Astrocyte (in vitro differentiated cells and primary cell): ENCODE data around the gene PDGFD. TPM values are rescaled to one million over a fixed set of nuclear protein-coding genes. Genes with fewer than 3 reads are reported as not detected.
A peak's percentile ranks its signal among the peaks of the same experiment; 100 is the strongest.

ENCODE experiments used
- DNase-seq: peaks from one replicate; pipeline ENCODE4 v3.0.0-alpha.2; 2010; ENCODE audit warnings: low read depth
- FAIRE-seq: peaks from 2 replicates; lab custom pipeline; 2011; peaks lifted over from hg19 to GRCh38; lab: Jason Lieb, UNC
- H2AFZ ChIP-seq: 2 replicates; pipeline ENCODE4 v1.6.0; 2012; ENCODE audit warnings: low read depth, low read length, inconsistent platforms
- H3K27ac ChIP-seq: 2 replicates; pipeline ENCODE4 v1.5.1; 2011; ENCODE audit warnings: low read depth, low read length, inconsistent platforms
- H3K27me3 ChIP-seq: 2 replicates; pipeline ENCODE4 v1.6.0; 2011; ENCODE audit warnings: low read length, inconsistent platforms; ENCODE audit not compliant: insufficient read depth
- H3K36me3 ChIP-seq: 2 replicates; pipeline ENCODE4 v1.5.1; 2011; ENCODE audit warnings: low read length, inconsistent platforms; ENCODE audit not compliant: insufficient read depth
- H3K4me1 ChIP-seq: 2 replicates; pipeline ENCODE4 v1.5.1; 2011; ENCODE audit warnings: low read length, inconsistent platforms; ENCODE audit not compliant: insufficient read depth
- H3K4me2 ChIP-seq: 2 replicates; pipeline ENCODE4 v1.6.0; 2012; ENCODE audit warnings: low read length, inconsistent platforms
- H3K4me3 ChIP-seq: 2 replicates; pipeline ENCODE4 v1.5.1; 2011; ENCODE audit warnings: low read depth, mild to moderate bottlenecking, low read length, inconsistent platforms; ENCODE audit not compliant: insufficient read depth
- H3K79me2 ChIP-seq: 2 replicates; pipeline ENCODE4 v1.6.0; 2012; ENCODE audit warnings: mild to moderate bottlenecking, low read length, inconsistent platforms; ENCODE audit not compliant: insufficient read depth
- H3K9ac ChIP-seq: 2 replicates; pipeline ENCODE4 v1.6.0; 2012; ENCODE audit warnings: mild to moderate bottlenecking, low read length, inconsistent platforms
- H3K9me3 ChIP-seq: 2 replicates; pipeline ENCODE4 v1.5.1; 2012; ENCODE audit warnings: low read depth, mild to moderate bottlenecking, low read length, inconsistent platforms; ENCODE audit not compliant: insufficient read depth
- H4K20me1 ChIP-seq: 2 replicates; pipeline ENCODE4 v1.6.0; 2012; ENCODE audit warnings: low read length, inconsistent platforms; ENCODE audit not compliant: insufficient read depth
- H3K27ac Mint-ChIP-seq: one replicate; pipeline ENCODE4 v1.8.0; 2021; ENCODE audit warnings: mild to moderate bottlenecking, mixed read lengths; ENCODE audit not compliant: unreplicated experiment
- H3K27me3 Mint-ChIP-seq: one replicate; pipeline ENCODE4 v1.8.0; 2021; ENCODE audit warnings: low read depth, mixed read lengths; ENCODE audit not compliant: unreplicated experiment
- H3K36me3 Mint-ChIP-seq: one replicate; pipeline ENCODE4 v1.8.0; 2021; ENCODE audit warnings: low read depth, mixed read lengths; ENCODE audit not compliant: unreplicated experiment
- H3K4me1 Mint-ChIP-seq: one replicate; pipeline ENCODE4 v1.8.0; 2021; ENCODE audit warnings: low read depth, mixed read lengths; ENCODE audit not compliant: unreplicated experiment
- H3K4me3 Mint-ChIP-seq: one replicate; pipeline ENCODE4 v1.8.0; 2021; ENCODE audit warnings: mild to moderate bottlenecking, moderate library complexity, mixed read lengths; ENCODE audit not compliant: unreplicated experiment
- H3K9me3 Mint-ChIP-seq: one replicate; pipeline ENCODE4 v1.8.0; 2021; ENCODE audit warnings: mild to moderate bottlenecking, mixed read lengths; ENCODE audit not compliant: unreplicated experiment
- CTCF ChIP-seq: IDR thresholded peaks from 2 replicates; pipeline ENCODE4 v1.5.1; 2011; ENCODE audit warnings: low read depth, mild to moderate bottlenecking, inconsistent platforms, low read length, moderate library complexity; ENCODE audit not compliant: insufficient read depth
- EZH2 ChIP-seq: IDR thresholded peaks from 2 replicates; pipeline ENCODE4 v1.6.1; 2012; ENCODE audit warnings: mild to moderate bottlenecking, low read length, inconsistent platforms; ENCODE audit not compliant: insufficient read depth
- total RNA-seq: library from RNA; stranded (reverse); gene quantifications from 2 replicates; pipeline ENCODE4 v1.2.1, GENCODE V29; 2021

Gene PDGFD
- total RNA-seq, 1 donor from 2014 or later, result 2.6 TPM

- TF ChIP-seq CTCF, result no peak
- TF ChIP-seq EZH2, result no peak
- Mint-ChIP-seq H3K4me3 (no peak overlapping the region), H3K27ac (no peak overlapping the region), H3K27me3 (no peaks in the 10 kb centered on the region), H3K36me3 (no peaks in the 10 kb centered on the region), H3K4me1 (peaks cover 7% of the 10 kb centered on the region), H3K9me3 (peaks cover 1% of the 10 kb centered on the region)
- Histone ChIP-seq H3K27ac (no peak overlapping the region), H3K27me3 (no peaks in the 10 kb centered on the region), H3K4me3 (no peak overlapping the region), H3K4me2 (no peak overlapping the region), H2AFZ (no peak overlapping the region), H3K36me3 (no peaks in the 10 kb centered on the region), H3K9ac (no peak overlapping the region), H3K79me2 (no peaks in the 10 kb centered on the region), H3K9me3 (no peaks in the 10 kb centered on the region), H3K4me1 (no peaks in the 10 kb centered on the region), H4K20me1 (no peaks in the 10 kb centered on the region)
- DNase-seq (no peak), FAIRE-seq (no peak)
Measured at GRCh38 chr11:104122011-104122635, 41.8 kb downstream of the PDGFD start.

GRCh38 chr11:104120493-104121137 lies 43.3 kb downstream of the PDGFD start:
- Histone ChIP-seq H3K4me3 (no peak overlapping the region), H3K4me2 (no peak overlapping the region), H3K9me3 (no peaks in the 10 kb centered on the region), H3K79me2 (no peaks in the 10 kb centered on the region), H4K20me1 (no peaks in the 10 kb centered on the region), H3K4me1 (no peaks in the 10 kb centered on the region), H3K27me3 (no peaks in the 10 kb centered on the region), H3K27ac (no peak overlapping the region), H3K36me3 (no peaks in the 10 kb centered on the region), H2AFZ (peak overlapping the region; percentile 23), H3K9ac (no peak overlapping the region)
- H3K4me1 Mint-ChIP-seq, result peaks cover under 1% of the 10 kb centered on the region
- H3K27me3 Mint-ChIP-seq, result no peaks in the 10 kb centered on the region
- no peak for TF ChIP-seq EZH2
- no peak for TF ChIP-seq CTCF
- H3K4me3 Mint-ChIP-seq, result no peak overlapping the region
- DNase-seq, result no peak
- no peak for FAIRE-seq
- H3K9me3 Mint-ChIP-seq, result peaks cover 4% of the 10 kb centered on the region
- no peaks in the 10 kb centered on the region for H3K36me3 Mint-ChIP-seq
- no peak overlapping the region for H3K27ac Mint-ChIP-seq
